Measurements from ENCODE around the gene GBF1.

GRCh38 chr10:102302611-102303010 lies 57.3 kb downstream of the GBF1 start:
- TF ChIP-seq POLR2A (IDR thresholded peaks at IDR 0.05) (no peak), CTCF (IDR thresholded peaks at IDR 0.05) (no peak)

All from thyroid gland (tissue), 4 donors.